OCI-LY3 (cell line): ENCODE results near the gene CDK17.

Experiments used
- CTCF ChIP-seq: fragments of 200-600, 300-600 bp; sonication (generic); IDR thresholded peaks from 2 replicates; pipeline ENCODE4 v1.5.1; 2014; ENCODE audit warnings: antibody characterized with exemption, low read length, low read depth
- EZH2phosphoT487 ChIP-seq: fragments of 200-600 bp; shearing (Covaris generic); IDR thresholded peaks from 2 replicates; pipeline ENCODE4 v1.6.1; 2018; ENCODE audit warnings: antibody characterized with exemption, mixed run types, low read depth

GRCh38 chr12:96354326-96354725 lies 45.9 kb downstream of the CDK17 start:
- no peak for TF ChIP-seq CTCF
- TF ChIP-seq EZH2phosphoT487, result no peak
